PC-3 (cell line): ENCODE data around the gene ARL3.

Source experiments
- CTCF ChIP-seq: fragments of 300-600 bp; sonication (generic); conservative IDR thresholded peaks from 2 replicates; pipeline ENCODE4 v1.5.1; 2017; ENCODE audit warnings: antibody characterized with exemption, low read depth, mild to moderate bottlenecking, low read length
- EZH2 ChIP-seq: fragments of 300-600 bp; sonication (generic); IDR thresholded peaks from one replicate; pipeline ENCODE4 v1.6.1; 2017; ENCODE audit warnings: antibody characterized with exemption, mild to moderate bottlenecking, low read length; ENCODE audit not compliant: unreplicated experiment
- EZH2phosphoT487 ChIP-seq: fragments of 300-600 bp; sonication (generic); IDR thresholded peaks from 2 replicates; pipeline ENCODE4 v1.6.1; 2018; ENCODE audit warnings: mild to moderate bottlenecking, antibody characterized with exemption, low read length, borderline replicate concordance

DNA sequence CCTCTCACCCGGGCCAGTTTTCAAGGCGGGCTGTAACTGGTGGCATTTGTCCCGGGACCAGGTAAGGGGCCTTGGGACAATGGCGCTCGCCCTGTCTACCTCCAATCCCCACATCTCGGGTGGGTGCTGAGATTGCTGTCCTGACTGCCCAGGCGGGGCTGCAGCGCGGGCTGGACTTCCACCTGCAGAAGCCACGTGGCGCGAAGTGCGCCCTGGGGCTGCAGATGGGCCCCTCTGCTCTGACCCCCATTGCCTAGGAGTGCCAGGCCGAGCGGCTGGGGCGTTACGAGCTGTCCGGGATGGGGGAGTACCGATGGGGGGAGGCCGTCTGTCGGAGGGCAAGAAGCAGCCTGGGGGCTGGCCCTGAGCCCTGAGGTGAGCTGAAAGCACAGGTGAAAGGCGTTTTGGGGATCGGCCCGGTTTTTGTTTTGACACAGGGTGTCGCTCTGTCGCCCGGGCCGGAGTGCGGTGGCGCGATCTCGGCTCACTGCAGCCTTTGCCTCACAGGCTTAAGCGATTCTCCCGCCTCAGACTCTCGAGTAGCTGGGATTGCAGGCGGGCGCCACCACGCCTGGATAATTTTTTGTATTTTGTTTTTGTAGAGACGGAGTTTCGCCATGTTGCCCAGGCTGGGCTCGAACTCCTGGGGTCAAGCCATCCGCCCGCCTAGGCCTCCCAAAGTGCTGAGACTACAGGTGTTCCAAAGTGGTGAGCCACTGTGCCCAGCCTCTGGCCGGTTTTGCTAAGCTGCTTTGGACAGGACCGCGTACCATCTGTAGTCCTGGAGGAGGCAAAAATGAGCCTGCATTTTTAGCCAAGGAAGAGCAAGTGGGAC, 641 bp upstream of the ARL3 start, which contains the start of gene SFXN2:
- TF ChIP-seq EZH2 (no peak), CTCF (0 out of 2 replicates have a peak, but pooled peaks have one; percentile 23), EZH2phosphoT487 (no peak)
